HG03460 (cell line): Measurements from ENCODE around the gene GCH1.

Experiments used
- ATAC-seq: cut with Tn5 transposase; IDR thresholded peaks from one replicate; pipeline ENCODE4 v1.9.1; 2021; ENCODE audit not compliant: unreplicated experiment

The GCH1 gene

DNA sequence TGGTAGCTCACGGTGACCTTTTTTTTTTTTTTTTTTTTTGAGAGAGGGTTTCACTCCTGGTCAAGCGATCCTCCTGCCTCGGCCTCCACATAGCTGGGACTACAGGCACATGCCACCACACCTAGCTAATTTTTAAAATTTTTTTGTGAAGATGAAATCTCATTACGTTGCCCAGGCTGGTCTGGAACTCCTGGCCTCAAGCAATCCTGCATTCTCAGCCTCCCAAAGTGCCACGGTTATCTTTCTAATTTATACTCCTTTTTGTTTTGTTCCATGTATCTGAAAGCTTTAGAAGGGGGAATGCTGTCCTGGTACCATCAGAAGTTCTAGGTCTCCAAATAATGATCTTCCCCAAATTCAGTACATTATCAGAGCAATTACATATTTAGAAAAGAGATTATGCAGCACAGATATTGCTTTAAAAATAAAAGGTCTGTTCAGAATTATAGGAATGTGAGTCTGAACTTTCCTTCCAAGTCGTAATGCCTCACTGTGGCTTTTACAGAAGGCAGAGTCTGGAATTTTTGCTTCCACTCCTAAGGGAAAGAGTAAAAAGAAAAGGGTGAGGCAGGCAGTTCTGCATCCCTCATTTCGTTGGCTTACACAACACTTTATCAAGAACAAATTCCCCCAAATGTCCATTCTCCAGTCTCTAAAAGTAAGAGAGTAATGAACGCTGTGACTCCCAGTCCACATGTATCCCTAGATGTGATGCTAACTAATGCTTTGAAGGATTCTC lies 73.0 kb downstream of the GCH1 start:
- no peak for ATAC-seq

DNA sequence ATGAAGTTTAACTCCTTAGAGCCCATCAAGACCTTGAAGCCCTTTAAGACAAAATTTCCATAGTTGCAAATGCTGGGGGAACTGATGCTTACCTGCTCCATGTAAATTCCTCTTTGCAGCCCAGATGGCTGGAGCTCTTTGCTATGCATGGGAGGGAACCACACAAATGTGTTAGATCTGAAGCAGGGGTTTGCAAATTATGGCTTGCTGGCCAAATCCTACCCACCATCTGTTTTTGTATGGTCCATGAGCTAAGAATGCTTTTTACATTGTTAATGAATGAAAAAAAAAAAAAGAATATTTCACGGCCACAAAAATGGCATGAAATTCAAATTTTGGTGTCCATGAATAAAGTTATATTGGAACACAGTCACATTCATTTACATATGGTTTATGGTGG lies 74.6 kb downstream of the GCH1 start:
- no peak for ATAC-seq

DNA sequence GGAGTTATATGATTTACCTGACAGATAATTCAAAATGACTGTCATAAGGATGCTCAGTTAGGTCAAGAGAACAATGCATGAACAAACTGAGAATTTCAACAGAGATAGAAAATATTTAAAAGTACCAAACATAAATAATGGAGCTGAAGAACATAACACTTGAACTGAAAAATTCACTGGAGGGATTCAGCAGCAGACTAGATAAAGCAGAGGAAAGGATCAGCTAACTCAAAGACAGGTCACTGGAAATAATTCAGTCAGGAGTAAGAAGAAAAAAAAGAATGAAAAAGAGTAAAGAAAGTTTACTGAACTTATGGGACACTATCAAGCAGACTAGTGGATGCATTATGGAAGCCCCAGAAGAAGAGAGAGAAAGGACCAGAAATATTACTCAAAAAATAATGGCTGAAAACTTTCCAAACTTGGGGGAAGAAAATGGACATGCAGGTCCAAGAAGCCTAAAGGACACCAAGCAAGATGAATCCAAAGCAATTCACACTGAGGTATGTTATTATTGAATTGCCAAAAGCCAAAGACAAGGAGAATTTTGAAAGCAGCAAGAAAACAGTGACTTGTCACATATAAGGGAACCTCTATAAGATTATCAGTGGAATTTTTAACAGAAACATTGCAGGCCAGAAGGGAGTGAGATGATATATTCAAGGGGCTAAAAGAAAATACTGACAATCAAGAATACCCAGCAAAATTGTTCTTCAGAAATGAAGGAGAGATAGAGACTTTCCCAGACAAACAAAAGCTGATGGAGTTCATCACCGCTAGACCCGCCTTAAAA lies 78.7 kb downstream of the GCH1 start:
- no peak for ATAC-seq

DNA sequence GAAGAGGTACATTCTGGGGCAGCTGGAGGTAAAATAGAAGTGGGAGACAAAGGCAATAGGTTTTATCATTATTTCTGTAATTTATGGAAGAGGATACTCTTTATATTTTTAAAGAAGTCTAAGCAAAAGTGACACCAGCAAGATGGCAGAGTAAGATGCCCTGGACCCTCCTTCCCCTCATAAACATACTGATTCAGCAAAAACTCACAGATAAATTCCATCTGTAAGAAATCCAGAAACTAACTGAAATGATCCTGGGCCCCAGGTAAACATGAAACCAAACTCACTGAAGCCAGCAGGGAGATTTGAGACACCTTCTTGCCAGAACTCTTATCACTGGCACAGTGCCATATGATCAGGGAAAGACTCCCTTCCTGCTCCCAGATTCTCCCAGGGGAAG lies 79.9 kb downstream of the GCH1 start:
- ATAC-seq, result no peak

- no peak for ATAC-seq
Measured at GRCh38 chr14:54818201-54819133, 84.2 kb downstream of the GCH1 start.

- no peak for ATAC-seq
Measured at GRCh38 chr14:54817506-54817905, 85.1 kb downstream of the GCH1 start.

DNA sequence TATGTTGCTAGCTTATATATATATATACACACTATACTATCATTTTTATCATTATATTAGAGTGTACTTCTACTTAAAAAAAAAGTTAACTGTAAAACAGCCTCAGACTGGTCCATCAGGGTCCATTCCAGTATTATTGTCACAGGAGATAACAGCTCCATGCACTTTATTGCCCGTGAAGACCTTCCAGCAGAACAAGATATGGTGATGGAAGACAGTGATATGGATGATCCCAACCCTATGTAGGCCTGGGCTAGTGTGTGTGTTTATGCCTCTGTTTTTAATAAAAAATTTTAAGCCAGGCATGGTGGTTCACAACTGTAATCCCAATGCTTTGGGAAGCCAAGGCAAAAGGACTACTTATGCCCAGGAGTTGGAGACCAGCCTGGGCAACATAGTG lies 86.2 kb downstream of the GCH1 start:
- ATAC-seq, result no peak

DNA sequence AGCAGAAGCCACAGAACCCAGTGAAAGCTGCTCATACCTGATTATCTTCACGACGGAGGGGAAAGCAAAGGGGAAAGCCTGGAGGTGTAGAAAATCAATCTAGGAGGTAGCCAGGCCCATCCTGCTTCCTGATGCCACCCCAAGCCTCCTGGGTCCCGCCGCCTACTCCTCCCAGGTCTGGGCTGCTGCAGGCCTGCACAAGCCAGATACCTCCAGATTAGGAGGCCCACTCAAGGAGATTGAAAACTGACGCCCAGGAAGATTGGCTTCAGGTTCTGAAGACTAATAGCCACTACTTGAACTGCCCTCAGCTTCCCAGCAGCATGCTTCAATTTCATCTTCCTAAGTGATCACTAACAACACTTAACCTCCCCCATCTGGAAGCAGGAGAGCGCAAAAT lies 87.1 kb downstream of the GCH1 start:
- ATAC-seq, result no peak

- no peak for ATAC-seq
Measured at GRCh38 chr14:54815016-54815415, 87.6 kb downstream of the GCH1 start.

GRCh38 chr14:54814076-54814475 lies 88.5 kb downstream of the GCH1 start:
- no peak for ATAC-seq

GRCh38 chr14:54813081-54813480 lies 89.5 kb downstream of the GCH1 start:
- no peak for ATAC-seq

- ATAC-seq, result no peak
Measured at GRCh38 chr14:54812617-54813016, 90.0 kb downstream of the GCH1 start.

DNA sequence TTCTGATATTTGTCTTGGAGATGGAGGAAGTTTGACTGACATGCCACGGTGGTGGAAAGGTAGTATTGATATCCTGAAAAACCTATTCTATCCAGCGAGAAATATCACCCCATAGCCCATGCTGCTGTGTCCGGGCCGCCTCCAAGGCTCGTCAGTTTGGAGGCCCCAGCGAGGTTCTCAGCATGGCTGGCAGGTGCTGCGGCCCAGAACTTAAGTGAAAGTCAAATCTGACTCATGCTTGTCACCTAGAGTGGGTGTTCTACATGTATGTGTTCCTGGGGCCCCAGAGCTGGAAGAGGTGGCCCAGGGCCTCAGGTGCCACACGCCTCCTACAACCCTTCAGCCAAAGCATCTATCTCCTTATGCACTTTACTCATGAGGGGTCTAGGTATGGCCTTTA lies 92.9 kb downstream of the GCH1 start:
- ATAC-seq, result no peak

DNA sequence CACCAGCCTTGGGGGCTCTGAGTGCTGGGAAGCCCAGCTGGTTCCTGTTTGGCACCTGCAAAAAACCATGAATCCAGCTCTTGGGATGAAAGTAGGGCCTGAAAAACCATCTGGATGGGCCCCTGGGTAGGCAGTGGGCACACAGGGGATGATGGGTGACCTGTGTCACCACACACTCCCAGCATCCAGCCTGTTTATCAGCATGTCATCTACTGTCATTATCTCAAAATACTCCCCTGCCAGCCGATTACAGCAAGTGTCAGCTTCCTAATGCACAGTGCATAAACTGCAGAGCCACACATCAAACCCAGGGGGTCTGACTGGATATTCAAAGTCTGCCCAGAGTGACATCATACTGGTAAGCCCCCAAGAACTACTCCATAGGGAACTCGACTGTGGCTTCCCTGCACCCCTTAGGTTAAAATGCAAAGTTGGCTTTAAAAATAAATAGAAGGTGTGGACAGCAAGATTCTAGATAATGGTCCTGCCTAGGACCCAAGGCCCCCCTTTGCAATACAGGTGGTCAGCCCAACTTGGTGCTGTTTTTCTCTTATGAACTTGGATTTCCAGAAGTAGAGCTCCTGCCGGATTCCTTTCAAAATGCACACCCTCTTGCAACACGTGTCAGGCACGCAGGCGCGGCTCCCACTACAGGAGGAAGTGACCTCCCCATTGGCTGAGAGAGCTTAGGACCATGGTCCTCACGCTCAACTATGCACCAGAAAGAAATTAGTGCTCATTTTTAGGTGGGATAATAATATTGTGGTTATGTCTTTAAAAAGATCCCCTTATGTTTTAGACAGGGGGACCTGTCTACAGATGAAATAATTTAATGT lies 94.1 kb downstream of the GCH1 start:
- ATAC-seq, result no peak

GRCh38 chr14:54807881-54808280 lies 94.7 kb downstream of the GCH1 start:
- ATAC-seq, result no peak

DNA sequence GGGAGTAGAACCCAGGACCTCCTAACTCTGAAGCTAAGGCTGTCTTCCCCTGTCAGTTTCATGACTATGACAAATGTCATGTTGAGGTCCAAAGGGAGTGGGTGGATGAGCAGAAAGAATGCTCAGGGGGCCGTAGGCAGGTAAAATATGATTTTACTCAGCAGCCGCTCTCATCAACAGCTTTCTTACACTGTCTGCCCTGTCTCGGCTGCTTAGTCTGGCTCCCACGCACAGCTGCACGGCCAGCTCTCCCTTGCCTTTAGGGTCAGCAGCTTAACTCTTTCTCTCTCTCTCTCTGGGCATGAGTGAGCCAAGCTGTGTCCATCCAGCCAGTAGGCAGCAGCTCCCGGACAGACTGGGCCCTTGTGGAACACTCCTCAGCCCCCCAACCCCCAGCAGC lies 95.2 kb downstream of the GCH1 start:
- ATAC-seq, result no peak

- ATAC-seq, result no peak
Measured at GRCh38 chr14:54806616-54807015, 96.0 kb downstream of the GCH1 start.

- ATAC-seq, result peak; percentile 77
Measured at GRCh38 chr14:54805445-54806322, 96.9 kb downstream of the GCH1 start.

DNA sequence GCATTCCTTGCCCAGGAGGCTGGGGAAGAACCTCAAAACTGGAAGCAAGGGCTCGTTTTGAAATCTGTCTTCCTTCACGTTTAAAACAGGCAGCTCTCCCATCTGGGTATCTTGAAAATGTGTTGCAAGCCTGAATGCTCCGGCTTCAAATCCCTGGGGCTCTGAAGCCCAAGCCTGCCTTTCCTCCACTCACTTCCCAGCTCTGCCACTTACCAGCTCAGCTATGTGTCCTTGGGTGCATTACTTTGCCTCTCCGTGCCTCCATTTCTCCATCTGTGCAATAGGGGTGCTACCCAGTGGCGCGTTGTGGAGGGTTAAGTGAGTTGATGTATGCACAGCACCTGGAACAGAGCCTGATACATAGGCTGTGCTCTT lies 97.6 kb downstream of the GCH1 start:
- no peak for ATAC-seq
